Body of pancreas (tissue), 4 donors: Measurements from ENCODE around the gene TNNI2.

Experiments used
- CTCF ChIP-seq, 7 experiments: fragments of 450-650 bp in 4 of 7; fragments of 200-600 bp in 3 of 7; sonication (generic) in 3 of 7; IDR thresholded peaks; one replicate each; pipeline ENCODE4 v1.5.1; 2016 to 2019; ENCODE audit warnings: antibody characterized with exemption in 7 of 7
- POLR2A ChIP-seq, 3 donors: fragments of 450-650 bp; IDR thresholded peaks; one replicate each; pipeline ENCODE4 v1.6.1; 2016; ENCODE audit warnings: antibody characterized with exemption in 3 of 3, mild to moderate bottlenecking in 2 of 3

GRCh38 chr11:1869427-1870325 is 30.9 kb downstream of the TNNI2 start:
- TF ChIP-seq CTCF (IDR thresholded peaks at IDR 0.05) (no peak), POLR2A (IDR thresholded peaks at IDR 0.05) (no peak)
